Gastroesophageal sphincter (tissue), 4 donors: ENCODE measurements around the gene RPL18. TPM values are rescaled to one million over a fixed set of nuclear protein-coding genes. Genes with fewer than 3 reads are reported as not detected.
"Not testable (repeated sequence)": the region's sequence is repeated elsewhere in the genome, so short reads cannot be mapped to it uniquely, and the experiment has no call there.

ENCODE experiments used
- ATAC-seq: fragments of 150-250 bp; one replicate; pipeline ENCODE4 v1.9.1; 2016; ENCODE audit warnings: mild to moderate bottlenecking, moderate library complexity
- H3K27ac ChIP-seq, 4 donors: fragments of 200-600 bp; sonication (generic) in 3 of 4; 1 replicate in 3 of 4; 2 replicates in 1 of 4; pipeline ENCODE4 v1.5.1; 2016 to 2019
- H3K27me3 ChIP-seq: fragments of 200-600 bp; sonication (generic); one replicate; pipeline ENCODE4 v1.5.1; 2019
- H3K36me3 ChIP-seq, 2 donors: fragments of 200-600 bp; sonication (generic); one replicate each; pipeline ENCODE4 v1.5.1; 2019; ENCODE audit warnings: control low read depth in 1 of 2
- H3K4me1 ChIP-seq, 3 donors: fragments of 200-600 bp; sonication (generic); 1 replicate in 2 of 3; 2 replicates in 1 of 3; pipeline ENCODE4 v1.5.1; 2016 to 2019; ENCODE audit warnings: control low read depth in 2 of 3
- H3K4me3 ChIP-seq, 2 donors: fragments of 200-600 bp; sonication (generic); one replicate each; pipeline ENCODE4 v1.5.1; 2019; ENCODE audit warnings: mild to moderate bottlenecking in 1 of 2, moderate library complexity in 1 of 2
- H3K9me3 ChIP-seq, 3 donors: fragments of 200-600 bp; sonication (generic); one replicate each; pipeline ENCODE4 v1.5.1; 2017 to 2019; ENCODE audit warnings: control low read depth in 2 of 3
- EP300 ChIP-seq: sonication (generic); formaldehyde crosslinking; IDR thresholded peaks from one replicate; pipeline ENCODE4 v1.6.1; 2017; ENCODE audit warnings: antibody characterized with exemption, mild to moderate bottlenecking
- POLR2A ChIP-seq, 2 donors: fragments of 450-650 bp; IDR thresholded peaks; one replicate each; pipeline ENCODE4 v1.6.1; 2017; ENCODE audit warnings: antibody characterized with exemption in 2 of 2, mild to moderate bottlenecking in 2 of 2, moderate library complexity in 1 of 2
- POLR2AphosphoS5 ChIP-seq: sonication (generic); formaldehyde crosslinking; IDR thresholded peaks from one replicate; pipeline ENCODE4 v1.6.1; 2017; ENCODE audit warnings: antibody characterized with exemption
- WGBS, 2 donors: methylation state at CpG; one replicate each; pipeline ENCODE4 v1.1.5; 2018; ENCODE audit warnings: low coverage in 1 of 2; 5-methylcytosine and 5-hydroxymethylcytosine counted together
- total RNA-seq, 4 donors: library from RNA; depleted of rRNA; stranded (reverse); fragments of >200 nt; gene quantifications; one replicate each; pipeline ENCODE4 v1.1.0, GENCODE V29; 2016
- TF ChIP-seq, protein P1 (sequence below), 4 experiments: fragments of 200-600 bp in 2 of 4; fragments of 450-650 bp in 2 of 4; sonication (generic) in 1 of 4; IDR thresholded peaks; one replicate each; pipeline ENCODE4 v1.5.1; 2017 to 2019; ENCODE audit warnings: antibody characterized with exemption in 4 of 4, mild to moderate bottlenecking in 2 of 4, moderate library complexity in 2 of 4

The RPL18 gene
- total RNA-seq, 4 donors from 2014 or later, result 1,261 to 2,300 (median 1,588) TPM

DNA sequence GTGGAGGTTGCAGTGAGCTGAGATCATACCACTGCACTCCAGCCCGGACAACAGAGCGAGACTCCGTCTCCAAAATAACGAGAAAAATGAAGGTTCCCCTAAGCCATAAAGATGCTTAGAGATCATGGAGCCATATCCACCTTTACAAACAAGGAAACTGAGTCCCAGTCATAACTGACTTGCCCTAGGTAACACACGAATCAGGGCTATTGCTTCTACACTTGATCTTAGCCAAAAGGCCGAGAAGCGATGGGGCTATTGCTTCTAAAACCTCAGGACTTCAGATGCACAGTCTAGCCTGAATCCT is 15.0 kb upstream of the RPL18 start:
- 22 to 39% methylated on average over 4 to 5 of the region's 7 CpGs for WGBS, 2 donors
- Histone ChIP-seq H3K4me3 (peak overlapping the region; percentile 9 to 82), H3K36me3 (peaks cover 0 to 20% of the 10 kb centered on the region in 2 donors), H3K27ac (peak overlapping the region; percentile 76 to 98 (median 92)), H3K4me1 (peaks cover 10 to 89% (median 47%) of the 10 kb centered on the region in 3 donors), H3K27me3 (no peaks in the 10 kb centered on the region), H3K9me3 (no peaks in the 10 kb centered on the region)
- TF ChIP-seq, protein P1, sequence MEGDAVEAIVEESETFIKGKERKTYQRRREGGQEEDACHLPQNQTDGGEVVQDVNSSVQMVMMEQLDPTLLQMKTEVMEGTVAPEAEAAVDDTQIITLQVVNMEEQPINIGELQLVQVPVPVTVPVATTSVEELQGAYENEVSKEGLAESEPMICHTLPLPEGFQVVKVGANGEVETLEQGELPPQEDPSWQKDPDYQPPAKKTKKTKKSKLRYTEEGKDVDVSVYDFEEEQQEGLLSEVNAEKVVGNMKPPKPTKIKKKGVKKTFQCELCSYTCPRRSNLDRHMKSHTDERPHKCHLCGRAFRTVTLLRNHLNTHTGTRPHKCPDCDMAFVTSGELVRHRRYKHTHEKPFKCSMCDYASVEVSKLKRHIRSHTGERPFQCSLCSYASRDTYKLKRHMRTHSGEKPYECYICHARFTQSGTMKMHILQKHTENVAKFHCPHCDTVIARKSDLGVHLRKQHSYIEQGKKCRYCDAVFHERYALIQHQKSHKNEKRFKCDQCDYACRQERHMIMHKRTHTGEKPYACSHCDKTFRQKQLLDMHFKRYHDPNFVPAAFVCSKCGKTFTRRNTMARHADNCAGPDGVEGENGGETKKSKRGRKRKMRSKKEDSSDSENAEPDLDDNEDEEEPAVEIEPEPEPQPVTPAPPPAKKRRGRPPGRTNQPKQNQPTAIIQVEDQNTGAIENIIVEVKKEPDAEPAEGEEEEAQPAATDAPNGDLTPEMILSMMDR (IDR thresholded peaks at IDR 0.05), result no peak
- no peak for TF ChIP-seq POLR2AphosphoS5
- TF ChIP-seq POLR2A (IDR thresholded peaks at IDR 0.05), result no peak
- no peak for TF ChIP-seq EP300
- ATAC-seq, result no peak

DNA sequence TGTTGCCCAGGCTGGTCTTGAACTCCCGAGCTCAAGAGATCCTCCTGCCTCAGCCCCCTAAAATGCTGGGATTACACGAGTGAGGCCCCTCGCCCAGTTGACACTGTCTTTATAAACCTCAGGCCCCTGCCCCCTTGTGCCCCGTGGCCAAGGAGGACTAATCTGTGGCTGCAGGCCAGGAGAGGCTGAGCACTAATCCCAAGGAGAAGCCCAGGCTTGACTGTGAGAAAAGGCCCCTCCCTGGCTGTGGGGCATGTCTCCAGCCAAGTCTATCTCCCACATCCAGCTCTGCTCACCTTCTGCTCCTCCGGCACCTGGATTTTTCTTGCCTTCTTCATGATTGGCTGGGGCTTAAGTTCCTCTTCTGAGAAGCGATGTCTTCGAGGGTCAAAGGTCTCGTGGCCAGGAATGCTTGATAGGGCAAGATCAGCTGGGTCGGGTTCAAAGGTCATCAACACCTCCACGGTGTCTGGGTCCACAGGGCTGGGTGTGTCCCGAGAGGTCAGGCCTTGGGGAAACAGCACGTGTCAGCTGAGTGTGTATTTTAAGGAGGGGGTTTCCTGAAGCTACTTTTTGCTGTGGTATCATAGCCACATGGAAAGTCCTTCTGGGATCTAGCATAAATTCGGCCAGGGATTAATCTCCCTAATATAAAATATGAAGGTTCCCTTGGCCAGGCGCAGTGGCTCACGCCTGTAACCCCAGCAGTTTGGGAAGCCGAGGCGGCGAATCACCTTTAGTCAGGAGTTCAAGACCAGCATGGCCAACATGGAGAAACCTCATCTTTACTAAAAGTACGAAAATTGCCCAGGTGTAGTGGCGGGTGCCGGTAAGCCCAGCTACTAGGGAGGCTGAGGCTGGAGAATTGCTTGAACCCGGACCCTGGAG is 14.4 kb upstream of the RPL18 start:
- H3K36me3 ChIP-seq, result peaks cover 0 to 25% of the 10 kb centered on the region in 2 donors
- no peaks in the 10 kb centered on the region for H3K27me3 ChIP-seq
- WGBS, 2 donors, result 84 to 91% methylated on average over 11 to 12 of the region's 22 CpGs
- H3K4me1 ChIP-seq, result peaks cover 10 to 88% (median 41%) of the 10 kb centered on the region in 3 donors
- H3K4me3 ChIP-seq, result peak overlapping the region; percentile 9 to 82
- no peaks in the 10 kb centered on the region for H3K9me3 ChIP-seq
- TF ChIP-seq POLR2AphosphoS5 (no peak), EP300 (no peak), POLR2A (IDR thresholded peaks at IDR 0.05) (no peak)
- TF ChIP-seq, protein P1 (IDR thresholded peaks at IDR 0.05), result no peak
- H3K27ac ChIP-seq, result peak overlapping the region; percentile 76 to 98 (median 92)
- ATAC-seq, result no peak

GRCh38 chr19:48632692-48633147 is 13.7 kb upstream of the RPL18 start:
- peaks cover 10 to 86% (median 41%) of the 10 kb centered on the region in 3 donors for H3K4me1 ChIP-seq
- peaks cover 0 to 32% of the 10 kb centered on the region in 2 donors for H3K36me3 ChIP-seq
- peak overlapping the region in 3 of 4 donors; percentile 92 to 98 (median 93) for H3K27ac ChIP-seq
- TF ChIP-seq POLR2AphosphoS5 (no peak), POLR2A (IDR thresholded peaks at IDR 0.05) (no peak), EP300 (no peak)
- TF ChIP-seq, protein P1 (IDR thresholded peaks at IDR 0.05), result no peak
- no peak for ATAC-seq
- H3K9me3 ChIP-seq, result no peaks in the 10 kb centered on the region
- H3K4me3 ChIP-seq, result no peak overlapping the region
- H3K27me3 ChIP-seq, result no peaks in the 10 kb centered on the region

GRCh38 chr19:48632286-48632685 is 13.3 kb upstream of the RPL18 start:
- not testable (repeated sequence) for H3K9me3 ChIP-seq, H3K27me3 ChIP-seq, ATAC-seq, H3K4me3 ChIP-seq
- H3K36me3 ChIP-seq, result peaks cover 0 to 36% of the 10 kb centered on the region in 2 donors
- peaks cover 10 to 86% (median 41%) of the 10 kb centered on the region in 3 donors for H3K4me1 ChIP-seq
- WGBS, 2 donors, result 94% methylated on average over 5 of the region's 11 CpGs; no CpG with 5 or more reads in 1 of the 2 donors
- peak overlapping the region in 3 of 4 donors; percentile 92 to 98 (median 93) for H3K27ac ChIP-seq

DNA sequence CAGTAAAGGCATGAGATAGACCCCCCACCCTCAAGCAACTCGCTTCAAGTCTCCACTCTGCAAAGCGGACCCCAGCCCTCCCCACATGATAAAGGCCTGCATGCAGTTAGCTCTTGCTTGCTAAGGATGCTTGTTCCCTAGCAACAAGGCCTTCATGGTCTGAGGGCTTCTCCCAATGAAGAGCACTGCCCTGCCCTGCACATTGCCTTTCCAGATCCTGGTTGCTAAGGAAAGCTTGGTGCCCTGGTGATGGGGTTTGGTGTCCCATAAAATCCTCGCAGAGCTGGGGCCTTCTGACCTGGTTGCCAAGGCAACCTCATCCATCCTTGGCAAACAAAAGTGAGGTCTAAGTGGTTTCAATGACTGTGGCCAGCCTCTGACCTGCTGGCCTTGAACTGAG is 12.2 kb upstream of the RPL18 start:
- no peaks in the 10 kb centered on the region for H3K27me3 ChIP-seq
- H3K27ac ChIP-seq, result peak overlapping the region; percentile 1 to 98 (median 89)
- H3K36me3 ChIP-seq, result peaks cover 0 to 46% of the 10 kb centered on the region in 2 donors
- no peaks in the 10 kb centered on the region for H3K9me3 ChIP-seq
- WGBS, 2 donors, result 70% methylated on average over 2 of the region's 3 CpGs; no CpG with 5 or more reads in 1 of the 2 donors
- TF ChIP-seq POLR2A (IDR thresholded peaks at IDR 0.05) (no peak), EP300 (no peak), POLR2AphosphoS5 (no peak)
- TF ChIP-seq, protein P1 (IDR thresholded peaks at IDR 0.05), result no peak
- ATAC-seq, result no peak
- H3K4me1 ChIP-seq, result peaks cover 10 to 77% (median 36%) of the 10 kb centered on the region in 3 donors
- H3K4me3 ChIP-seq, result peak overlapping the region in 1 of 2 donors; percentile 5
